ENCODE results near the gene TRA2A.
A peak's percentile ranks its signal among the peaks of the same experiment; 100 is the strongest.

The TRA2A gene

GRCh38 chr7:23474829-23475575 lies 56.8 kb downstream of the TRA2A start:
- in situ Hi-C loops (cut with MboI; ENCODE audit: low sequenced_read_pairs, unreplicated experiment), result no loop called here
- no peak for TF ChIP-seq CTCF (IDR thresholded peaks at IDR 0.05; ENCODE audit: borderline replicate concordance, control extremely low read depth, extremely low read depth, insufficient read depth, missing control alignments)
- DNase-seq (ENCODE audit: low spot score), result no peak

GRCh38 chr7:23474094-23474828 lies 57.5 kb downstream of the TRA2A start:
- no peak for TF ChIP-seq CTCF (IDR thresholded peaks at IDR 0.05; ENCODE audit: borderline replicate concordance, control extremely low read depth, extremely low read depth, insufficient read depth, missing control alignments)
- peak; percentile 96 for DNase-seq (ENCODE audit: low spot score)
- in situ Hi-C loops (cut with MboI; ENCODE audit: low sequenced_read_pairs, unreplicated experiment), result no loop called here

GRCh38 chr7:23473844-23474093 lies 58.0 kb downstream of the TRA2A start:
- in situ Hi-C loops (cut with MboI; ENCODE audit: low sequenced_read_pairs, unreplicated experiment), result no loop called here
- DNase-seq (ENCODE audit: low spot score), result no peak
- TF ChIP-seq CTCF (IDR thresholded peaks at IDR 0.05; ENCODE audit: borderline replicate concordance, control extremely low read depth, extremely low read depth, insufficient read depth, missing control alignments), result no peak

GRCh38 chr7:23472956-23473843 lies 58.6 kb downstream of the TRA2A start:
- in situ Hi-C loops (cut with MboI; ENCODE audit: low sequenced_read_pairs, unreplicated experiment), result no loop called here
- no peak for TF ChIP-seq CTCF (IDR thresholded peaks at IDR 0.05; ENCODE audit: borderline replicate concordance, control extremely low read depth, extremely low read depth, insufficient read depth, missing control alignments)
- DNase-seq (ENCODE audit: low spot score), result no peak

GRCh38 chr7:23472556-23472955 lies 59.2 kb downstream of the TRA2A start:
- TF ChIP-seq CTCF (IDR thresholded peaks at IDR 0.05; ENCODE audit: borderline replicate concordance, control extremely low read depth, extremely low read depth, insufficient read depth, missing control alignments), result no peak
- in situ Hi-C loops (cut with MboI; ENCODE audit: low sequenced_read_pairs, unreplicated experiment), result no loop called here
- no peak for DNase-seq (ENCODE audit: low spot score)

GRCh38 chr7:23472046-23472445 lies 59.7 kb downstream of the TRA2A start:
- in situ Hi-C loops (cut with MboI; ENCODE audit: low sequenced_read_pairs, unreplicated experiment), result no loop called here
- no peak for TF ChIP-seq CTCF (IDR thresholded peaks at IDR 0.05; ENCODE audit: borderline replicate concordance, control extremely low read depth, extremely low read depth, insufficient read depth, missing control alignments)
- DNase-seq (ENCODE audit: low spot score), result no peak
